Mammary epithelial cell (primary cell): ENCODE measurements around the gene EPYC.

Source experiments
- EZH2 ChIP-seq: IDR thresholded peaks from 2 replicates; pipeline ENCODE4 v1.6.1; 2012; ENCODE audit warnings: low read length, inconsistent platforms, borderline replicate concordance
- TF ChIP-seq, protein P1 (sequence below), 2 donors: IDR thresholded peaks in 1 of 2; conservative IDR thresholded peaks in 1 of 2; 2 replicates each; pipeline ENCODE4 v1.5.1; 2011 to 2012; ENCODE audit warnings: inconsistent platforms in 2 of 2, low read length in 2 of 2, mild to moderate bottlenecking in 2 of 2, control low read depth in 1 of 2, low read depth in 1 of 2; ENCODE audit not compliant: insufficient read depth in 1 of 2; ENCODE audit errors: extremely low read depth in 1 of 2

DNA sequence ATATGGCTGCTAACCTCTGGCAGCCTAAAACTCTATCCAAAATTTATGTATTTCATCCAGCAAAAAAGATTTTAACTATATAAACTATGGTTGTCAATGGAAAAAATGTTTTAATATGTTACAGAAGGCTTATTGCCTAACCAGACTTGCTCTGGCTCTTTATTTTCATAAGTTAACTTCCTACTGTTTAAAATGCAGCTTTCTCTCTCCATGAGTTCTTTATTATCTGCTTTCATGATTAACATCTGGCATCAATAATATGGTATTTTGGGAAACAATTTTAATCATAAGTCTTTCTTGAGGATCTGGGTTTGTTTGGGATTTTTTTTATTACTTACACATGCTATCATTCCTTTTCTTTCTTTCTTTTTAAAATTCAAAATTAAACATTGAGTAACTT is 32.5 kb upstream of the EPYC start:
- TF ChIP-seq, protein P1, sequence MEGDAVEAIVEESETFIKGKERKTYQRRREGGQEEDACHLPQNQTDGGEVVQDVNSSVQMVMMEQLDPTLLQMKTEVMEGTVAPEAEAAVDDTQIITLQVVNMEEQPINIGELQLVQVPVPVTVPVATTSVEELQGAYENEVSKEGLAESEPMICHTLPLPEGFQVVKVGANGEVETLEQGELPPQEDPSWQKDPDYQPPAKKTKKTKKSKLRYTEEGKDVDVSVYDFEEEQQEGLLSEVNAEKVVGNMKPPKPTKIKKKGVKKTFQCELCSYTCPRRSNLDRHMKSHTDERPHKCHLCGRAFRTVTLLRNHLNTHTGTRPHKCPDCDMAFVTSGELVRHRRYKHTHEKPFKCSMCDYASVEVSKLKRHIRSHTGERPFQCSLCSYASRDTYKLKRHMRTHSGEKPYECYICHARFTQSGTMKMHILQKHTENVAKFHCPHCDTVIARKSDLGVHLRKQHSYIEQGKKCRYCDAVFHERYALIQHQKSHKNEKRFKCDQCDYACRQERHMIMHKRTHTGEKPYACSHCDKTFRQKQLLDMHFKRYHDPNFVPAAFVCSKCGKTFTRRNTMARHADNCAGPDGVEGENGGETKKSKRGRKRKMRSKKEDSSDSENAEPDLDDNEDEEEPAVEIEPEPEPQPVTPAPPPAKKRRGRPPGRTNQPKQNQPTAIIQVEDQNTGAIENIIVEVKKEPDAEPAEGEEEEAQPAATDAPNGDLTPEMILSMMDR (conservative IDR thresholded peaks at IDR 0.05 in 1 of 2, IDR thresholded peaks at IDR 0.05 in 1 of 2; ENCODE audit: extremely low read depth in 1 of 2, insufficient read depth in 1 of 2, low read depth in 1 of 2, low read length in 2 of 2): no peak
- no peak for TF ChIP-seq EZH2
